NCI-H2107 treated with DMSO at 0.1 percent for 48 hours (cell line): ENCODE measurements around the gene HRG.
"Not testable (repeated sequence)": the region's sequence is repeated elsewhere in the genome, so short reads cannot be mapped to it uniquely, and the experiment has no call there.

Experiments
- DNase-seq: peaks from one replicate; lab custom pipeline; 2025; ENCODE audit not compliant: unreplicated experiment; lab: John Stamatoyannopoulos, UW

HRG gene

GRCh38 chr3:186680869-186681268 lies 15.1 kb downstream of the HRG start:
- DNase-seq = no peak

DNA sequence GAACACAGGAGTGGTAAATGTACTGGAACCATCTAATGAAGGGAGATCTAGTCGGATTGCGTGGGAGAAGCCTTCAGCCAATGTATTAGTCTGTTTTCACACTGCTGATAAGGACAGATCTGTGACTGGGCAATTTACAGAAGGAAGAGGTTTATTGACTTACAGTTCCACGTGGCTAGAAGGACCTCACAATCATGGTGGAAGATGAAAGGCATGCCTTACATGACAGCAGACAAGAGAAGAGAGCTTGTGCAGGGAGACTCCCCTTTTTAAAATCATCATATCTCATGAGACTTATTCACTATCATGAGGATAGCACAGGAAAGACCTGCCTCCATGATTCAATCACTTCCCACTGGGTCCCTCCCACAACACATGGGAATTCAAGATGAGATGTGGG lies 17.0 kb downstream of the HRG start:
- DNase-seq = no peak

GRCh38 chr3:186683979-186684378 lies 18.2 kb downstream of the HRG start:
- DNase-seq = no peak

DNA sequence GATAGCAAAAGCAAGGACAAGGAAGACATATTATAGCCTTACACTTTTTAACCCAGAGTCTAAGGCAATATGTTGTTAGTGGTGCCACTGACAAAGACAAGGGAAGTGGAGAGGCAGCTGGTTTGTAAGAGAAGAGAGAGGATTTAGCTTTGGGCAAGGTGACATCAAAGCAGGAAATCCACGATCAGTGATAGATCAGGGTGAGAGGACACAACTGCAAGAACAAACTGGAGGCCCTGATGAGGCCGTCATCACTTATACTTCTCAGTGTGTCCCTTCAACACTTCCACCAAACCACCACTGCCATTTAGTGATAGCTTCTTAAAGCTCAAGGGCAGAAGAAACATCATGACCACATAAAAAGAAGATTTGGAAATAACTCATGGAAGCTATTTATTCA lies 20.7 kb downstream of the HRG start:
- not testable (repeated sequence) for DNase-seq

- DNase-seq = no peak
These were observed 21.4 kb downstream of the HRG start for GRCh38 chr3:186687120-186687651.

DNA sequence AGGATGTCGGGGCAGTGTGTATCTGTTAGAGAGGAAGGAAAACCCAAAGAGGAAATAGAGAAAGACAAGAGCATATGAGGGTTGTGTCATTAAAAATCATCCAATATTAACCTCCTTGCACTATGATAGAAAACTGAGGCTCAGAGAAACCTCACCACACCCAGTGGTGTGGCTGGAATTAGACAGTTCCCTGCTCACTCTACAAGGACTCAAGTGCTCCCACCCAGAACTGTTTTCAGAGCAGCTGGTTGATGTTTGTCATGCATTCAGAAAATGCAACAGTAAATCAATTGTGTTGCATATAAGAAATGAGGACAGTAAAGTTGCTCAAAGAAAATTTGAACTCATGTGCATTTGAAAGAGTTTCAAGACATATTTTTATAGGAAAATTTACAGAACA lies 24.5 kb downstream of the HRG start:
- DNase-seq = not testable (repeated sequence)

DNA sequence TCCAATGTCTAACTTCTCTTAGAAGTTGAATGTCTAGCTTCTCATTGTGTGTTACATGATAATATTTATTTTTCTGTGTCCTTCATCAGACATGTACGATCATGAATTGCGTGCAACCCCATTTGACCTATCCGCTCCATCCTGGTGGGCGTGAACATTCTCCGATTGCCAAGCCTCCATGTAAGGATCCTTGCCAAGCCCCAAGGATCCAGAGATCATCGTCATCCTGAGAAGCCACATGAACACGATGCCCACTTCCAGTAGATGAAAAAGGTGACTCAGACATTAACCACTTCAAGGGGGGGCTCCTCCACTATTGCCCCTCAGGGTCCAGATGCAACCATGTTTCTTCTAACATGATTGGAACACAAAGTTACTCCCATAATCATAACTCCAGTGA lies 25.9 kb downstream of the HRG start:
- no peak for DNase-seq

DNA sequence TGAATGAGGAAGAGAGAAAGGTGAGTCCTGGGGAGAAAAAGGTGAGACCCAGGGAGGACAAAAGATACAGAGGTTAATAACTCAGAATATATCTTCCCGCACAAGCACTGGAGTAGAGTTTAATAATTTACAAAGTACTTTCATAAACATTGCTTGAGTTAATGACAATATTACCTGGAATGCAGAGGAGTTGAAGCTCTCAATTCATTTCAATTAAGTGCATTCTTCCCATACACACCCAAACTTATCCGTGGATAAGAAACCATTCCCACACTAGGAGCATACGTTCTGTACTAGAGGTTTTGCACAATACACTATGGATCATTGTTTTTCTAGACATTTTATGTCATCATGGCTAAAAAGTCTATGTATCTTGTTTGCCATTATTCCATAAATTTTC lies 28.0 kb downstream of the HRG start:
- no peak for DNase-seq

DNA sequence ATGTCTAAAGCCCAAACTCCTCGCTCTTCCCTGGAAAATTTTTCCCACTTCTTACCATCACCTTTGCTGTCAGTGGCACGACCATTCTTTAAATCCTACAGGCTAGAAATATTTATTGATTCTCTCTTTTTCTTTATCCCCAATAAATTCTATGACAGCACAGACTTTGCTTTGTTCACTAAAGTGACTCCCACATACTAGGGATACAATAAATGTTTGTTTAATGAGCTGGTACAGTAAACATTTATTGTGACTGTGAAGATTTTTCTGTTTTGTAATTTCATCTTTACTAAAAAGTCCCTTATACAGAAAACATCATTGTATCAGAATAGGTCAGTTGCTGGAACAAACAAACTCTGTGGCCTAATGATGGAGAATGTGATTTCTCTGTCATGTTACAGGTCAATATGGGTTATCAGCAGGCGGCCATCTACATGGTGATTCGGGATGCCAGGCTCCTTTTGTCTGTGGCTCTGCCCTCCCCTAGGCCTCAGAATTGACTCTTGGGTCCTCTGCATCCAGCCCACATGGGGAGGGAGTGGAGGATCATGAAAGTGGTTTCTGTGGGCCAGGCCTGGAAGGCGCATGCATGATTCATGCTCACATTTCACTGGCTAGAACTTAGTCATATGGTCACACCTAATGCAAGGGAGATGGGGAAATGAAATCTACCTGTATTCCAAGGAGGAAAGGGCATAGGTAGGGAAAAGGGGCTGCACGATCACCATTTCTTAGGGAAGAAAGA lies 28.6 kb downstream of the HRG start:
- no peak for DNase-seq

DNA sequence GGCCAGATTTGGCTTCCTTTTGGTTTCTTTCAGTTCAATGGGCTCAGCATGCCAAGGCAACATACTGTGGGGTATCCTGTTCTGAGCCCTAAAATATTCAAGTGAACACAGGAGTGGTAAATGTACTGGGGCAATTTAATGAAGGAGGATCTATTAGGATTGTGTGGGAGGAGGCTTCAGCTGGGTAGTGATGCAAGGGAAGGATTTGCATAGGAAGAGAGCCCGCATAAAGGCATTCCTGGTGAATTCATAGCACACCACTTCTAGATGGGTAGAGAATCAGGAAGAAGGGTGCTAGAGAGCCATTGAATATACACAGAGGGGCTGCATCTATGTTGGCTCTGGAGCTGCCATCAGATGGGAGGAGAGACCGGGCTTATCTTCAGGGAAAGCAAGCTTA lies 30.7 kb downstream of the HRG start:
- DNase-seq = no peak

GRCh38 chr3:186697510-186697909 lies 31.7 kb downstream of the HRG start:
- no peak for DNase-seq

GRCh38 chr3:186700267-186700666 lies 34.5 kb downstream of the HRG start:
- DNase-seq = no peak

- DNase-seq = not testable (repeated sequence)
These were observed 36.6 kb downstream of the HRG start for GRCh38 chr3:186702451-186702850.

DNA sequence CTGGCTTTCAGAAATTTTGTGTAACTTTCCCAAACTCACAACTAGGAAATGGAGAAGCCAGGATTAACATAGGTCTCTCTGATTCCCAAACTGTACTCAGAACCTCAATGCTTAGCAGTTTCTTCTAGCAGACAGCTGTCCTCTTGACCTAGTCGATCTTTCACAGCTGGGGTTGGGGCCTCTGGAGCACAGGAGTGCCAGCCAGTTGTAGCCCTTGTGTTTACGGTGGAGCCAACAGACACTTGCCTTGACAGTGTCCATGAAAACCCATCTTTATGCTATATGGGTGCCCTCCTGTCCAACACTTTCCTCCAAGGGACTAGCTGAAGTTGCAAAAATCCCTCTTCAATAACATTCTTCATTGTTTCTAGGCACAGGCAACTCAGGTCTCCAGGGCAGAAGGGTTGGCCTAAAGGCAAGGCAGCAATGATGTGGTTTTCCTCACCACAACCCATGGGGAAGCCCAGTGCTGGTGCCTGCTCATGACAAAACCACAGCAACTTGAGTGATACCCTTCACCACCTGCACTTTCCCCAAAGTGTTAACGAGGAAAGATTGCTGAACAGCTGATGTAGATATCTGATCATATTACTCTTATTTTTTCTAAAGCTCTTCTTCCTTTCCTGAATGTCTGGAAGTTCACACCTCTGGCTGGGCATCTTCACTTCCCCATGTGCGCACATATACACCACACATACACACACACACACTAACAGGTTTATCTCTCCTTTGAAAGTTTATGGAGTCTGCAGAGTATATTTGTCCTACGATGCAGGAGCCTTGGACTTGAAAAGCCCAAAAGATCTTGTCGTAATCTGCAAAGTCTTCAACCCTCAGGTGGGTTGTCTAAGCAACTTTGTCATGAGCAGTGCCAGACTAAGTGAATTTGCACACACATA lies 40.3 kb downstream of the HRG start:
- peak; percentile 14 for DNase-seq

- no peak for DNase-seq
These were observed 43.3 kb downstream of the HRG start for GRCh38 chr3:186708983-186709679.

DNA sequence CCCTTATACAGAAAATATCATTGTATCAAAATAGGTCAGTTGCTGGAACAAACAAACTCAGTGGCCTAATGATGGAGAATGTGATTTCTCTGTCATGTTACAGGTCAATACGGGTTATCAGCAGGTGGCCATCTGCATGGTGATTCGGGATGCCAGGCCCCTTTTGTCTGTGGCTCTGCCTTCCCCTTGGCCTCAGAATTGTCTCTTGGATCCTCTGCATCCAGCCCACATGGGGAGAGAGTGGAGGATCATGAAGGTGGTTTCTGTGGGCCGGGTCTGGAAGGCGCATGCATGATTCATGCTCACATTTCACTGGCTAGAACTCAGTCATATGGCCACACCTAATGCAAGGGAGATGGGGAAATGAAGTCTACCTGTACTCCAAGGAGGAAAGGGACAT lies 44.9 kb downstream of the HRG start:
- not testable (repeated sequence) for DNase-seq

DNA sequence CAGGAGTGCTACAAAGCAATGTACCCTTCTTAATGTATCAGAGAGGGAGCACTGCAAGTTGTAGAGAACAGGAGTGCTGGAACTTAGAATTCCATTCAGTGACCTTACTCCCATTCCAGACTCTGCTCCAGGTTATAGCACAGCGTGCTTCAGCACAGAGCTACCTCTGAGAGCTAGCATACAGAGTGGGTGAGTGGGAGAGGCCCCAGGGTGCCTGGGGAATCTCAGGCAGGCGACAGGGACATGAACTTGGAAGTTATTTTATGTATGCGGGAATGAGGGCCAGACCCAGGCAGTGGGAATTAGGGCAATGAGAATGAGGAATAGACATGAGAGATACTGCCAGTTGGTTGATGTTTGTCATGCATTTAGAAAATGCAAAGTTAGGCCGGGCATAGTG lies 47.7 kb downstream of the HRG start:
- no peak for DNase-seq

GRCh38 chr3:186717039-186717457 lies 51.2 kb downstream of the HRG start, which contains the start of gene KNG1:
Gene KNG1, plus strand, starts transcription at chr3:186717359. Its CDS starts 184 bp downstream, at chr3:186717543.
- no peak for DNase-seq

GRCh38 chr3:186719945-186720739 lies 54.3 kb downstream of the HRG start:
- DNase-seq = no peak

GRCh38 chr3:186722457-186722856 lies 56.6 kb downstream of the HRG start:
- no peak for DNase-seq
